ENCODE measurements around the gene SLC2A14.
"Not testable (repeated sequence)": the region's sequence is repeated elsewhere in the genome, so short reads cannot be mapped to it uniquely, and the experiment has no call there.

Gene SLC2A14

DNA sequence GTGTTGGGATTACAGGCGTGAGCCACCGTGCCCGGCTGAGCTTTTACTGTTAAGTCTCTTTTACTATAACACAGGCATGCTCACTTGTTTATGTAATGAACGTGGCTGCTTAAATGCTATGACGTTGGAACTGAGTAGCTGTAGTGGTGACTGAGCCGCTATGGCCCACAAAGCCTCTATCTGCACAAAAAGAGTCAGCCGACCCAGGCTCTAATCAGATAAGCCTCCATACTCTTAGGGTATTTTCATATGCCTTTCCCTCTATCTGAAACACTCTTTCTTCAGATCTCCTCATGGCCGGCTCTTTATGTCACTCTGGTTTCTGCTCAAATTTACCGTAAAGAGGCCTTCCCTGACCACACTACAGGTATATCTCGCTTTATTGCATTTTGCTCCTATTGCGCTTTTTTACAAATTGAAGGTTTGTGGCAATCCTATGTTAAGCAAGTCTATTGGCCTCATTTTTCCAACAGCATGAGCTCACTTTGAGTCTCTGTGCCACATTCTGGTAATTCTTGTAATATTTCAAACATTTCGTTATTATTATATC, 8.0 kb downstream of the SLC2A14 start:
- TF ChIP-seq, protein P1, sequence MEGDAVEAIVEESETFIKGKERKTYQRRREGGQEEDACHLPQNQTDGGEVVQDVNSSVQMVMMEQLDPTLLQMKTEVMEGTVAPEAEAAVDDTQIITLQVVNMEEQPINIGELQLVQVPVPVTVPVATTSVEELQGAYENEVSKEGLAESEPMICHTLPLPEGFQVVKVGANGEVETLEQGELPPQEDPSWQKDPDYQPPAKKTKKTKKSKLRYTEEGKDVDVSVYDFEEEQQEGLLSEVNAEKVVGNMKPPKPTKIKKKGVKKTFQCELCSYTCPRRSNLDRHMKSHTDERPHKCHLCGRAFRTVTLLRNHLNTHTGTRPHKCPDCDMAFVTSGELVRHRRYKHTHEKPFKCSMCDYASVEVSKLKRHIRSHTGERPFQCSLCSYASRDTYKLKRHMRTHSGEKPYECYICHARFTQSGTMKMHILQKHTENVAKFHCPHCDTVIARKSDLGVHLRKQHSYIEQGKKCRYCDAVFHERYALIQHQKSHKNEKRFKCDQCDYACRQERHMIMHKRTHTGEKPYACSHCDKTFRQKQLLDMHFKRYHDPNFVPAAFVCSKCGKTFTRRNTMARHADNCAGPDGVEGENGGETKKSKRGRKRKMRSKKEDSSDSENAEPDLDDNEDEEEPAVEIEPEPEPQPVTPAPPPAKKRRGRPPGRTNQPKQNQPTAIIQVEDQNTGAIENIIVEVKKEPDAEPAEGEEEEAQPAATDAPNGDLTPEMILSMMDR (IDR thresholded peaks at IDR 0.05; ENCODE audit: poor library complexity, severe bottlenecking) = no peak
- Histone ChIP-seq H3K27me3 (ENCODE audit: insufficient read depth, poor library complexity, severe bottlenecking) (no peaks in the 10 kb centered on the region), H3K4me3 (ENCODE audit: severe bottlenecking) (no peak overlapping the region), H3K4me1 (ENCODE audit: insufficient read depth, poor library complexity, severe bottlenecking) (peaks cover 3% of the 10 kb centered on the region), H3K36me3 (ENCODE audit: low read depth) (no peaks in the 10 kb centered on the region), H3K27ac (ENCODE audit: poor library complexity, severe bottlenecking) (no peak overlapping the region), H3K9me3 (ENCODE audit: severe bottlenecking) (no peaks in the 10 kb centered on the region)
- DNase-seq (ENCODE audit: low spot score) (no peak), ATAC-seq (ENCODE audit: low read depth) (no peak)

DNA sequence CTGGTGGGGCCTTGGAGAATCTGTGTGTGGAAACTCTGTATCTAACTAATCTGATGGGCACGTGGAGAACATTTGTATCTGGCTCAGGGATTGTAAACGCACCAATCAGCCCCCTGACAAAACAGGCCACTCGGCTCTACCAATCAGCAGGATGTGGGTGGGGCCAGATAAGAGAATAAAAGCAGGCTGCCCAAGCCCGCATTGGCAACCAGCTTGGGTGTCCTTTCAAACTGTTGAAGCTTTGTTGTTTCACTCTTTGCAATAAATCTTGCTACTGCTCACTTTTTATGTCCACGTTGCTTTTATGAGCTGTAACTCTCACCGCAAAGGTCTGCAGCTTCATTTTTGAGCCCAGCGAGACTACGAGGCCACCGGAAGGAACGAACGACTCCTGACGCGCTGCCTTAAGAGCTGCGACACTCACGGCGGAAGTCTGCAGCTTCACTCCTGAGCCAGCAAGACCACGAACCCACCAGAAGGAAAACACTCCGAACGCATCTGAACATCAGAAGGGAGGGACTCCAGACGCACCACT, 9.8 kb downstream of the SLC2A14 start:
- H3K4me3 ChIP-seq (ENCODE audit: severe bottlenecking); DNase-seq (ENCODE audit: low spot score); H3K36me3 ChIP-seq (ENCODE audit: low read depth); H3K9me3 ChIP-seq (ENCODE audit: severe bottlenecking); H3K27me3 ChIP-seq (ENCODE audit: insufficient read depth, poor library complexity, severe bottlenecking); H3K27ac ChIP-seq (ENCODE audit: poor library complexity, severe bottlenecking); H3K4me1 ChIP-seq (ENCODE audit: insufficient read depth, poor library complexity, severe bottlenecking); ATAC-seq (ENCODE audit: low read depth): not testable (repeated sequence)

DNA sequence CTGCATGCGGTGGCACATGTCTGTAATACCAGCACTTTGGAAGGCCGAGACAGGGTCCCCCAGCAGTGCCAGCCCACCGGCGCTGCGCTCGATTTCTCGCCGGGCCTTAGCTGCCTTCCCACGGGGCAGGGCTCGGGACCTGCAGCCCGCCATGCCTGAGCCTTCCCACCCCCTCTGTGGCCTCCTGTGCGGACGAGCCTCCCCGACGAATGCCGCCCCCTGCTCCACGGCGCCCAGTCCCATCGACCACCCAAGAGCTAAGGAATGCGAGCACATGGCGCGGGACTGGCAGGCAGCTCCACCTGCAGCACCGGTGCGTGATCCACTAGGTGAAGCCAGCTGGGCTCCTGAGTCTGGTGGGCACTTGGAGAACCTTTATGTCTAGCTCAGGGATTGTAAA, 10.4 kb downstream of the SLC2A14 start:
- not testable (repeated sequence) for DNase-seq (ENCODE audit: low spot score); H3K27me3 ChIP-seq (ENCODE audit: insufficient read depth, poor library complexity, severe bottlenecking); H3K27ac ChIP-seq (ENCODE audit: poor library complexity, severe bottlenecking); H3K36me3 ChIP-seq (ENCODE audit: low read depth); H3K4me1 ChIP-seq (ENCODE audit: insufficient read depth, poor library complexity, severe bottlenecking); H3K9me3 ChIP-seq (ENCODE audit: severe bottlenecking); ATAC-seq (ENCODE audit: low read depth); H3K4me3 ChIP-seq (ENCODE audit: severe bottlenecking)

DNA sequence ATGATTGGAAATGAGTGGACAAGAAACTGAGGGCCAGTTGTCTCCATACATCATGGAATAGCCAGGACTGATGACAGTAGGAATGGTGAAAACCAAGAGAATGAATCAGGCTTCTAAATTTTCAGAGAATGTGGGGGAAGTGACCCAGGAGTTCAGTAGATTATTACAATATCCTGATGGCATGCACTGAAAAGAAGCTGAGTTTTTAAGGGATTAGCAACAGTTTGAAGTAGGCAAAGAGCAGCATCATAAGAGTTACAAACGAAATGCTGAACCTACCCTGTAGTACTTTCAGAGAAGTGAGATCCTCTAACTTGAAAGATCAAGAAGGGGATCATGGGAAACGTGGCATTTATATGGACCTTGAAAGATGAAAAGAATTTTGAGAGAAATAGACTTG, 13.2 kb downstream of the SLC2A14 start:
- Histone ChIP-seq H3K4me1 (ENCODE audit: insufficient read depth, poor library complexity, severe bottlenecking) (peaks cover 3% of the 10 kb centered on the region), H3K36me3 (ENCODE audit: low read depth) (no peaks in the 10 kb centered on the region), H3K9me3 (ENCODE audit: severe bottlenecking) (no peaks in the 10 kb centered on the region), H3K27me3 (ENCODE audit: insufficient read depth, poor library complexity, severe bottlenecking) (no peaks in the 10 kb centered on the region), H3K27ac (ENCODE audit: poor library complexity, severe bottlenecking) (peak overlapping the region; percentile 62), H3K4me3 (ENCODE audit: severe bottlenecking) (no peak overlapping the region)
- TF ChIP-seq, protein P1 (IDR thresholded peaks at IDR 0.05; ENCODE audit: poor library complexity, severe bottlenecking) = no peak
- ATAC-seq (ENCODE audit: low read depth) (no peak), DNase-seq (ENCODE audit: low spot score) (no peak)

DNA sequence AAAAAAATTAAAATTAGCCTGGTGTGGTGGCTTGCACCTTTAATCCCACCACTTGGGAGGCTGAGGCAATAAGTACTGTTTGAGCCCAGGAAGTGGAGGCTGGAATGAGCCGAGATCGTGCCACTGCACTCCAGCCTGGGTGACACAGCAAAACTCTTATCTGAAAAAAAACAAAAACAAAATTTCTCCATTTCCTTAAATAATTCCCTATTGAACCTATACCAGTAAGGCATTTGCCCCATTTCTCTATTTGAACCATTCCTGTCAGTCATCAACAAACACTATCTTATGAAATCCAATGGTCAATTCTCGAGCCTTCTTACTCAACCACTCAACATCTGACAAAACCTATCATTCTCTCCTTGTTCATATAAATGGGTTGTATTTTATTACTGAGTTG, 14.7 kb downstream of the SLC2A14 start:
- TF ChIP-seq, protein P1 (IDR thresholded peaks at IDR 0.05; ENCODE audit: poor library complexity, severe bottlenecking) = no peak
- ATAC-seq (ENCODE audit: low read depth) (no peak), DNase-seq (ENCODE audit: low spot score) (no peak)
- H3K4me3 ChIP-seq (ENCODE audit: severe bottlenecking) = no peak overlapping the region
- no peaks in the 10 kb centered on the region for H3K9me3 ChIP-seq (ENCODE audit: severe bottlenecking)
- H3K4me1 ChIP-seq (ENCODE audit: insufficient read depth, poor library complexity, severe bottlenecking) = peaks cover 3% of the 10 kb centered on the region
- no peaks in the 10 kb centered on the region for H3K36me3 ChIP-seq (ENCODE audit: low read depth)
- H3K27me3 ChIP-seq (ENCODE audit: insufficient read depth, poor library complexity, severe bottlenecking) = no peaks in the 10 kb centered on the region
- H3K27ac ChIP-seq (ENCODE audit: poor library complexity, severe bottlenecking) = no peak overlapping the region

DNA sequence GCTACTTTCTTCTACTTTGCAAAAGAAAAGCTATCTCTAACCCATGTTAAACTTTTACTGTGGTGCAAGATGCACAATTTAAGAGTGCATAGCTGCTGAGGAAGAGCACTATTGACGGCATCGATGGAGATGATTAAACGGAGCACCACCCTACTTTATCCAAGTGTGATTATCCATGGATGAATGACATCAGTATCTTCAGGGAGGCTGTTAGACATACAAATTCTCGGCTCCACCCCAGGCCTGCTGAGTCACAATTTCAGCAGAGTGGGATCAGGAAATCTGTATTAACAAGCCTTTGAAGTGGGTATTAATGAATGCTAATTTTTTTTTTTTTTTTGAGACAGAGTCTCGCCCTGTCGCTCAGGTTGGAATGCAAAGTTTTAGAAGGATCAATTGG, 16.2 kb downstream of the SLC2A14 start:
- ATAC-seq (ENCODE audit: low read depth) = no peak
- Histone ChIP-seq H3K27ac (ENCODE audit: poor library complexity, severe bottlenecking) (no peak overlapping the region), H3K36me3 (ENCODE audit: low read depth) (no peaks in the 10 kb centered on the region), H3K27me3 (ENCODE audit: insufficient read depth, poor library complexity, severe bottlenecking) (no peaks in the 10 kb centered on the region), H3K4me3 (ENCODE audit: severe bottlenecking) (no peak overlapping the region), H3K4me1 (ENCODE audit: insufficient read depth, poor library complexity, severe bottlenecking) (peaks cover 3% of the 10 kb centered on the region), H3K9me3 (ENCODE audit: severe bottlenecking) (no peaks in the 10 kb centered on the region)
- TF ChIP-seq, protein P1 (IDR thresholded peaks at IDR 0.05; ENCODE audit: poor library complexity, severe bottlenecking) = no peak
- DNase-seq (ENCODE audit: low spot score) = no peak

All from RWPE2 (cell line).